Measurements from ENCODE around the gene IKZF2. TPM values are rescaled to one million over a fixed set of nuclear protein-coding genes. Genes with fewer than 3 reads are reported as not detected.

The IKZF2 gene
- total and polyA plus RNA-seq, 2 donors (not counting 3 experiments of a cell fraction or from before 2014, with no cell fraction given), result 0.08 to 0.46 TPM

DNA sequence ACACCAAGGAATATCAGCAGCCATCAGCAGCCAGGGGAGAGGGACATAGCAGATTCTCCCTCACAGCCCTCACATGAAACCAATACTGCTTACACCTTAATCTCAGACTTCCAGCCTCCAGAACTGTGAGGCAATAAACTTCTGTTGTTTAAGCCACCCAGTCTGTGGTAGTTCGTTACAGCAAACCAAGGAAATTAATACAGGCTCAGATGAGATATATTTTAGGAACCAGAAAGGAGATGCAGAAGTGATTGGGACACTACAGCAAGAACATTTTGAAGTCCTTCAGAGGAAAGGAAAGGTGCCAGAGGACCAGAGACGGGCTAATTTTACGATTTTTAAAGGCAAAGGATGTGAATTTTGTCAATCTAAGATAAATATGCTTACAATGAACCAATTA, 60.6 kb downstream of the IKZF2 start:
- CTCF ChIA-PET, result no interaction called here
- intact Hi-C loops (cut with micrococcal nuclease), result no loop called here
- no peaks in the 10 kb centered on the region for H3K4me1 ChIP-seq (ENCODE audit: control insufficient read depth, extremely low read depth, insufficient read depth, low read length)
- no peaks in the 10 kb centered on the region for H4K20me1 ChIP-seq (replicated peaks; ENCODE audit: control insufficient read depth, extremely low read depth, insufficient read depth, low read length)
- no peak overlapping the region for H2AFZ ChIP-seq (ENCODE audit: low read depth, low read length)
- H3K9me1 ChIP-seq (replicated peaks; ENCODE audit: control insufficient read depth, extremely low read depth, insufficient read depth, low read length), result no peaks in the 10 kb centered on the region
- no peaks in the 10 kb centered on the region for H3K27me3 ChIP-seq (ENCODE audit: control insufficient read depth in 2 of 2, insufficient read depth in 2 of 2, low read length in 2 of 2)
- H3K9ac ChIP-seq (replicated peaks; ENCODE audit: extremely low read depth, insufficient read depth, low read length), result no peak overlapping the region
- TF ChIP-seq GATA2 (IDR thresholded peaks at IDR 0.05; ENCODE audit: insufficient read depth, insufficient read length, low read depth, low read length) (no peak), FOS (IDR thresholded peaks at IDR 0.05; ENCODE audit: borderline replicate concordance, insufficient read depth, low read length) (no peak), POLR2AphosphoS5 (IDR thresholded peaks at IDR 0.05; ENCODE audit: insufficient read depth, low read depth, low read length) (no peak), POLR2A (IDR thresholded peaks at IDR 0.05; ENCODE audit: low read depth, low read length) (no peak), MYC (IDR thresholded peaks at IDR 0.05; ENCODE audit: low read depth, low read length) (no peak), JUN (IDR thresholded peaks at IDR 0.05; ENCODE audit: borderline replicate concordance, insufficient read depth, insufficient read length, low read depth) (no peak), EZH2 (IDR thresholded peaks at IDR 0.05; ENCODE audit: borderline replicate concordance, low read depth, low read length, severe bottlenecking) (no peak)
- TF ChIP-seq, protein P1, sequence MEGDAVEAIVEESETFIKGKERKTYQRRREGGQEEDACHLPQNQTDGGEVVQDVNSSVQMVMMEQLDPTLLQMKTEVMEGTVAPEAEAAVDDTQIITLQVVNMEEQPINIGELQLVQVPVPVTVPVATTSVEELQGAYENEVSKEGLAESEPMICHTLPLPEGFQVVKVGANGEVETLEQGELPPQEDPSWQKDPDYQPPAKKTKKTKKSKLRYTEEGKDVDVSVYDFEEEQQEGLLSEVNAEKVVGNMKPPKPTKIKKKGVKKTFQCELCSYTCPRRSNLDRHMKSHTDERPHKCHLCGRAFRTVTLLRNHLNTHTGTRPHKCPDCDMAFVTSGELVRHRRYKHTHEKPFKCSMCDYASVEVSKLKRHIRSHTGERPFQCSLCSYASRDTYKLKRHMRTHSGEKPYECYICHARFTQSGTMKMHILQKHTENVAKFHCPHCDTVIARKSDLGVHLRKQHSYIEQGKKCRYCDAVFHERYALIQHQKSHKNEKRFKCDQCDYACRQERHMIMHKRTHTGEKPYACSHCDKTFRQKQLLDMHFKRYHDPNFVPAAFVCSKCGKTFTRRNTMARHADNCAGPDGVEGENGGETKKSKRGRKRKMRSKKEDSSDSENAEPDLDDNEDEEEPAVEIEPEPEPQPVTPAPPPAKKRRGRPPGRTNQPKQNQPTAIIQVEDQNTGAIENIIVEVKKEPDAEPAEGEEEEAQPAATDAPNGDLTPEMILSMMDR (IDR thresholded peaks at IDR 0.05; ENCODE audit: extremely low read depth in 1 of 2, insufficient read depth in 1 of 2, low read depth in 1 of 2, low read length in 2 of 2), result no peak
- TF ChIP-seq, protein P2, sequence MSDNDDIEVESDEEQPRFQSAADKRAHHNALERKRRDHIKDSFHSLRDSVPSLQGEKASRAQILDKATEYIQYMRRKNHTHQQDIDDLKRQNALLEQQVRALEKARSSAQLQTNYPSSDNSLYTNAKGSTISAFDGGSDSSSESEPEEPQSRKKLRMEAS (IDR thresholded peaks at IDR 0.05; ENCODE audit: insufficient read depth, insufficient read length), result no peak
- H3K4me2 ChIP-seq (ENCODE audit: insufficient read depth, low read length), result no peak overlapping the region
- H3K36me3 ChIP-seq (ENCODE audit: control insufficient read depth in 2 of 2, extremely low read depth in 1 of 2, insufficient read depth in 2 of 2, low read length in 2 of 2), result no peaks in the 10 kb centered on the region
- DNase-seq (ENCODE audit: low read depth, low spot score), result no peak
- no peak overlapping the region for H3K4me3 ChIP-seq (replicated peaks in 1 of 3; ENCODE audit: insufficient read depth in 1 of 3, low read depth in 1 of 3, low read length in 3 of 3)
- POLR2A ChIA-PET, result no interaction called here
- H3K79me2 ChIP-seq (ENCODE audit: control insufficient read depth, insufficient read depth, low read length), result no peaks in the 10 kb centered on the region
- FAIRE-seq, result no peak
- no TSS peak for BruUV-seq (replicated peaks)
- H3K27ac ChIP-seq (ENCODE audit: insufficient read depth, low read depth, low read length), result no peak overlapping the region
- dilution Hi-C loops (cut with MboI; ENCODE audit: extremely low pct_ligation_motif_present, low sequenced_read_pairs), result no loop called here
- no peaks in the 10 kb centered on the region for H3K9me3 ChIP-seq (replicated peaks; ENCODE audit: control insufficient read depth, insufficient read depth, low read length)

Measured in endothelial cell of umbilical vein (primary cell).